HG02981 (cell line): ENCODE results near the gene EPB41L4A.
"Not testable (repeated sequence)": the region's sequence is repeated elsewhere in the genome, so short reads cannot be mapped to it uniquely, and the experiment has no call there.

ENCODE experiments used
- ATAC-seq: cut with Tn5 transposase; IDR thresholded peaks from one replicate; pipeline ENCODE4 v1.9.1; 2021; ENCODE audit warnings: mild to moderate bottlenecking, moderate library complexity; ENCODE audit not compliant: unreplicated experiment

The EPB41L4A gene

GRCh38 chr5:112264151-112264550 is 154.9 kb downstream of the EPB41L4A start:
- ATAC-seq, result no peak

- no peak for ATAC-seq
Measured at GRCh38 chr5:112263469-112263868, 155.6 kb downstream of the EPB41L4A start.

- ATAC-seq, result no peak
Measured at GRCh38 chr5:112258571-112258970, 160.5 kb downstream of the EPB41L4A start.

- ATAC-seq, result no peak
Measured at GRCh38 chr5:112257976-112258375, 161.1 kb downstream of the EPB41L4A start.

GRCh38 chr5:112257005-112257404 is 162.1 kb downstream of the EPB41L4A start:
- no peak for ATAC-seq

- ATAC-seq, result no peak
Measured at GRCh38 chr5:112254303-112254702, 164.8 kb downstream of the EPB41L4A start.

- no peak for ATAC-seq
Measured at GRCh38 chr5:112253478-112254250, 165.4 kb downstream of the EPB41L4A start.

GRCh38 chr5:112250551-112250950 is 168.5 kb downstream of the EPB41L4A start:
- ATAC-seq, result no peak

GRCh38 chr5:112248623-112249022 is 170.5 kb downstream of the EPB41L4A start:
- ATAC-seq, result no peak

- no peak for ATAC-seq
Measured at GRCh38 chr5:112247960-112248359, 171.1 kb downstream of the EPB41L4A start.

- ATAC-seq, result no peak
Measured at GRCh38 chr5:112245656-112246055, 173.4 kb downstream of the EPB41L4A start.

- ATAC-seq, result no peak
Measured at GRCh38 chr5:112239996-112240395, 179.1 kb downstream of the EPB41L4A start.

- no peak for ATAC-seq
Measured at GRCh38 chr5:112238473-112238872, 180.6 kb downstream of the EPB41L4A start.

GRCh38 chr5:112237456-112237855 is 181.6 kb downstream of the EPB41L4A start:
- ATAC-seq, result no peak

- no peak for ATAC-seq
Measured at GRCh38 chr5:112234000-112234399, 185.1 kb downstream of the EPB41L4A start.

- no peak for ATAC-seq
Measured at GRCh38 chr5:112232667-112233066, 186.4 kb downstream of the EPB41L4A start.

- no peak for ATAC-seq
Measured at GRCh38 chr5:112230606-112231005, 188.5 kb downstream of the EPB41L4A start.

- no peak for ATAC-seq
Measured at GRCh38 chr5:112228667-112229066, 190.4 kb downstream of the EPB41L4A start.

GRCh38 chr5:112227911-112228631 is 191.0 kb downstream of the EPB41L4A start:
- ATAC-seq, result no peak

- no peak for ATAC-seq
Measured at GRCh38 chr5:112226215-112226614, 192.9 kb downstream of the EPB41L4A start.

- not testable (repeated sequence) for ATAC-seq
Measured at GRCh38 chr5:112222997-112223396, 196.1 kb downstream of the EPB41L4A start.

GRCh38 chr5:112221128-112221527 is 197.9 kb downstream of the EPB41L4A start:
- no peak for ATAC-seq
